ENCODE results near the gene HUS1.
"Not testable (repeated sequence)": the region's sequence is repeated elsewhere in the genome, so short reads cannot be mapped to it uniquely, and the experiment has no call there.

The HUS1 gene

DNA sequence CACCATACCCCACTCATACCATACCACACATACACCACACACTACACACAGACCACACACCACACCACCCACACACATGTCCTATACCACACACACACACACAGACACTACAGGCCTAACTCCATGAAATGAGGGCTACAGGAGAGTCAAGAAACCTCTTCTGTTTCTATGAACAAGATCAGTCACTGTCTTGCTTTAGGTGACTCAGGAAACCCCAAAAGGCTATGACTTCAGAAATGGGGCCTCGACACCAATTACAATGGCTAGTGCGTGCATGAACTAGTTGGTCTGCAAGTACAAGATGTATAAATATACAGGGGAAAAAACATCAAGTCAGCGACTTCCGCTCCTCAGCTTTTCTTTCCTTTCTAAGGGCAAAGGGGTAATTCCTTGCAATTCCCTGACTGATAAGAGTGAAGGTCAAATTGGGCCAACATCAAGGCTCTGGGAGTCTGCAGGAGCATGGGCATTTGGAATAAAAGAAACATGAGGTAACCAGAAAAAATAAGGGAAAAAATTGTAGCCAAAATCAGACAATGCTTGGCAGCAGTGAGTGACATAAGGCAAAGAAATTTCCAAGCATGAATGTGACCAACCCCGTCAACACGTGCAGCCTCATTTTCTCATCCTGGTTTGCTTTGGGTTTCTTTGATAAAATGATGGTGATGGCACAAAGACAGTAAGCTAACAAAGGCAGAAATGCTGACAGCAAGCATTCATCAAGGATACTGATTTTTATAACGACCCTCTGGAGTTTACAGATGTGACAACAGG is 32.6 kb downstream of the HUS1 start:
- H3K4me3 ChIP-seq (replicated peaks in 1 of 2; ENCODE audit: low read depth in 2 of 2, low read length in 2 of 2) = no peak overlapping the region
- TF ChIP-seq, protein P1, sequence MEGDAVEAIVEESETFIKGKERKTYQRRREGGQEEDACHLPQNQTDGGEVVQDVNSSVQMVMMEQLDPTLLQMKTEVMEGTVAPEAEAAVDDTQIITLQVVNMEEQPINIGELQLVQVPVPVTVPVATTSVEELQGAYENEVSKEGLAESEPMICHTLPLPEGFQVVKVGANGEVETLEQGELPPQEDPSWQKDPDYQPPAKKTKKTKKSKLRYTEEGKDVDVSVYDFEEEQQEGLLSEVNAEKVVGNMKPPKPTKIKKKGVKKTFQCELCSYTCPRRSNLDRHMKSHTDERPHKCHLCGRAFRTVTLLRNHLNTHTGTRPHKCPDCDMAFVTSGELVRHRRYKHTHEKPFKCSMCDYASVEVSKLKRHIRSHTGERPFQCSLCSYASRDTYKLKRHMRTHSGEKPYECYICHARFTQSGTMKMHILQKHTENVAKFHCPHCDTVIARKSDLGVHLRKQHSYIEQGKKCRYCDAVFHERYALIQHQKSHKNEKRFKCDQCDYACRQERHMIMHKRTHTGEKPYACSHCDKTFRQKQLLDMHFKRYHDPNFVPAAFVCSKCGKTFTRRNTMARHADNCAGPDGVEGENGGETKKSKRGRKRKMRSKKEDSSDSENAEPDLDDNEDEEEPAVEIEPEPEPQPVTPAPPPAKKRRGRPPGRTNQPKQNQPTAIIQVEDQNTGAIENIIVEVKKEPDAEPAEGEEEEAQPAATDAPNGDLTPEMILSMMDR (IDR thresholded peaks at IDR 0.05; ENCODE audit: low read depth, low read length) = no peak
- no peak for DNase-seq (ENCODE audit: low read depth in 2 of 2)

DNA sequence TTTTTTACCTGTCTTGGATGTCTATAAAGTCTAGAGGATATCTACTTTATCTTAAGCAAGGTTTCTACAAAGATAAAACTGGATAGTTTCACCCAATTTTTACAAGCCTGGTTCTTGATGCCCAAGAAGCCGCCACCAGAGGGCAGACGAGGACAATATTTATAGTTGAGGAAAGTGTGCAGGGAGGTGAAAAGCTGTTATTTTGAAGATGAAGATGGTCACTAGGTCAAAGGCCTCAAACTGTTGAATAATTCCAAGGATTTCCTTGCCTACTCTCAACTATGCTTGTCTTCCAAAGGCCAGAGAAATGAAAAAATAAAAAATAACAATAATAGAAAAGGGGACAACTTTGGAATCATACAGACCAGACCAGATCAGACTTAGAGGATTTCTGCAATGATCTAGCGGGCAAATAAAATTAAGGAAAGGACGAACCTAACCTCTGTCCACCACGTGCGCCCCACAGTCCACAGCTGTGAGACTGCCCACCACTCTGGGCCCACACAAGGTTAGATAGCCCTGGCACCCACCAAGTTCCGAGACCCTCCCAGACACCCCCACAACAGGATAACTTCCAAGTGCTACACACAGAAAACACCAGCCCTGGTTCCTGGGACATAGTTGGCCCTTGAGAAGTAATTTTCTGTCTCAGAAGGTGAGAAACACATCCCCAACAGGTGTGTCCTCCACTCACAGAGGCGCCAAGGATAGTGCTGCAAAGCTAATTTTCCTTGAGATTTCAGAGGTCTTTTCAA is 34.0 kb downstream of the HUS1 start:
- TF ChIP-seq, protein P1 (IDR thresholded peaks at IDR 0.05; ENCODE audit: low read depth, low read length) = peak; percentile 74
- H3K4me3 ChIP-seq (replicated peaks in 1 of 2; ENCODE audit: low read depth in 2 of 2, low read length in 2 of 2) = no peak overlapping the region
- DNase-seq (ENCODE audit: low read depth in 2 of 2) = peak; percentile 76 to 83

DNA sequence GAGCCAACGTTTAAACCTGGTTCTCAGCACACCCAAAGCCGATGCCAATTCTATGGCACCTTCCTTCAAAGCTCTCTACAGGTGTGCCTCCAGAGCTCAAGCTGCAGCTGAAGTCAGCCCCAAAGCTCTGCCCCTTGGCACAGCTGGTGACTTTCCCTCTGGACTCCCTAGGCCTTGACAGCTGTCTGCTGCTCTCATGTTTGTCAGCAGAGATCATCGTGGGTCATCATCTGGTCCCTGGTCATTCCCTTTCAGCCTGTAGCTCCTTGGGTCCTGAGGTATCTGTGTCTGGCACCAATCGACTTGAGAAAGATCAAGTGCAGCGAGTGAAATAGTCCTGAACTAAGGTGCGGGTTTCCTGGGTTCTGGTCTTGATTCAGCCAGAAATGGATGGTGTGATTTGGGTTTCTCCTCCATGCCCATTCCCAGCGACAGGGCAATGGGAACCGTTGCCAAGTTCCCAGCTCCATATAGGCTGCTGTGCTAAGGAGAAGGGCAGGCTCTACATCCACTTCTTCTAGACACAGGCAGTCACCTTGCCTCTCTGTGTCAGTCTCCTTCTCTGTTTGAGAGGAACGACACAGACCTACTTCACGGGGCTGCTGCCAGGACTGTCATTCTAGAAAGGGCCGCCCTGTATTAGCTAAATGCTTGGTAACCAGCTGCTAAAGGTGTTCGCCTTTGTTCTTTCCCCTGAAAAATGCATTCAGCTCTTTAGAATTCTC is 34.7 kb downstream of the HUS1 start:
- H3K4me3 ChIP-seq (replicated peaks in 1 of 2; ENCODE audit: low read depth in 2 of 2, low read length in 2 of 2) = no peak overlapping the region
- no peak for DNase-seq (ENCODE audit: low read depth in 2 of 2)
- TF ChIP-seq, protein P1 (IDR thresholded peaks at IDR 0.05; ENCODE audit: low read depth, low read length) = no peak

DNA sequence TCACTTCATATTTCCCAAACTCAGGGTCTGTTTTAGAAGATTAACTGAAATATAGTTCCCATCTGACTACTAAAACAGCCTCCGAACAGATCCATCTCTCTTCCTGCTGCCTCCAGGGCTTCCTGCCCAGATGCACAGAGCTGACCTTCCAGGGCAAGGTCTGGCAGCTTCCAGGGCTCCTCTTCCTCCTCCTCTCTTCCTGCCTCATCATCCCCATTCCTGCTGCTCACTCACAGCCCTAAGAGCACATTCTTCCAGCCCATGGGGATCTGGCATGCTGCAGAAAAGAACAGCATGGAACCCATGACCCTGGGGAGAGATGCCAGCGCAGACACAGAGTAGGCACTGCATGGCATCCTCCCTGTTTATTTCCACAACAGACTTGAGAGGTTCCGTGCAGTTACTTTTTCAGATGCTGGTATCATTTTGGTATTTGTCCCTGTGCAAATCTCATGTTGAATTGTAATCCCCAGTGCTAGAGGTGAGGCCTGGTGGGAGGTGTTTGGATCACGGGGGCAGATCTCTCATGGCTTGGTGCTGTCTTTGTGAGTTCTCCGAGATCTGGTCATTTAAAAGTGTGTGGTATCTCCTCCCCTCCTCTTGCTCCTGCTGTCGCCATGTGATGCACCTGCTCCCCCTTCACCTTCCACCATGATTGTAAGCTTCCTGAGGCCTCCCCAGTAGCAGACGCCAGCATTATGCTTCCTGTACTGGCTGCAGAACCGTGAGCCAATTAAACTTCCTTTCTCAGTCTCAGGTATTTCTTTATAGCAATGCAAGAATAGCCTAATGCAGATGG is 35.5 kb downstream of the HUS1 start:
- no peak for DNase-seq (ENCODE audit: low read depth in 2 of 2)
- H3K4me3 ChIP-seq (replicated peaks in 1 of 2; ENCODE audit: low read depth in 2 of 2, low read length in 2 of 2) = no peak overlapping the region
- TF ChIP-seq, protein P1 (IDR thresholded peaks at IDR 0.05; ENCODE audit: low read depth, low read length) = no peak

DNA sequence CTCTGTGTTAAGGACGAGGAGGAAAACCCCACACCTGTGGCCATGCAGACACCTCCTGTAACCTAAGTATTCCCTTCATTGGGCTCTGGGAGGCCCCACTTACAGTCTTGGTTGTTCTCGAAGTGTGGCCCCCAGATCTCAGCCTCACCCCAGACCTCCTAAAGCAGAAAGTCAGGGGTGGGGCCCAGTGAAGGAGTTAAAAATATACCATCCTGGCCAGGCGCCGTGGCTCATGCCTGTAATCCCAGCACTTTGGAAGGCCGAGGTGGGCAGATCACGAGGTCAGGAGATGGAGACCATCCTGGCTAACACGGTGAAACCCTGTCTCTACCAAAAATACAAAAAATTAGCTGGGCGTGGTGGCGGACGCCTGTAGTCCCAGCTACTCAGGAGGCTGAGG is 36.8 kb downstream of the HUS1 start:
- not testable (repeated sequence) for DNase-seq (ENCODE audit: low read depth in 2 of 2); H3K4me3 ChIP-seq (replicated peaks in 1 of 2; ENCODE audit: low read depth in 2 of 2, low read length in 2 of 2)

DNA sequence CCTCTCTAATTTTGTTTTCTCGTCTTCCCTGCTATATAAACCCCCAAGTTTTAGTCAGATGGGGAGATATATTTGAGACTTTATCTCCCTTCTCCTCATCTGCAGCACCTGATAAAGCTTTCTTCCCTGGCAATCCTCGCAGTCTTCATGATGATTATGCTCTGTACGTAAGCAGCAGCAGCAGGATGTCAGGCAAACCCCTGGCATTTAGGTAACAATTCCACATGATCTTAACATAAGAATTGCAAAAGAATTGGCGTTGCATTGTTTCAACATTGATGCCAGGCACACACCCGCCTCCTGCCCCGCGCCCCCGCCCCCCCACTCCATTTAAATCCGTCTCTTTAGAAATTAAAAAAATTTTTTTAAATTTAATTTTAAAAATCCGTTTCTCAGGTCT is 37.3 kb downstream of the HUS1 start:
- TF ChIP-seq, protein P1 (IDR thresholded peaks at IDR 0.05; ENCODE audit: low read depth, low read length) = no peak
- peak; percentile 41 to 76 for DNase-seq (ENCODE audit: low read depth in 2 of 2)
- no peak overlapping the region for H3K4me3 ChIP-seq (replicated peaks in 1 of 2; ENCODE audit: low read depth in 2 of 2, low read length in 2 of 2)
